ENCODE measurements around the gene STK11. TPM values are rescaled to one million over a fixed set of nuclear protein-coding genes. Genes with fewer than 3 reads are reported as not detected.

Gene STK11
- polyA plus RNA-seq, 2 of the 4 experiments (the other 2 are of a cell fraction): 16.2 to 33.6 TPM

DNA sequence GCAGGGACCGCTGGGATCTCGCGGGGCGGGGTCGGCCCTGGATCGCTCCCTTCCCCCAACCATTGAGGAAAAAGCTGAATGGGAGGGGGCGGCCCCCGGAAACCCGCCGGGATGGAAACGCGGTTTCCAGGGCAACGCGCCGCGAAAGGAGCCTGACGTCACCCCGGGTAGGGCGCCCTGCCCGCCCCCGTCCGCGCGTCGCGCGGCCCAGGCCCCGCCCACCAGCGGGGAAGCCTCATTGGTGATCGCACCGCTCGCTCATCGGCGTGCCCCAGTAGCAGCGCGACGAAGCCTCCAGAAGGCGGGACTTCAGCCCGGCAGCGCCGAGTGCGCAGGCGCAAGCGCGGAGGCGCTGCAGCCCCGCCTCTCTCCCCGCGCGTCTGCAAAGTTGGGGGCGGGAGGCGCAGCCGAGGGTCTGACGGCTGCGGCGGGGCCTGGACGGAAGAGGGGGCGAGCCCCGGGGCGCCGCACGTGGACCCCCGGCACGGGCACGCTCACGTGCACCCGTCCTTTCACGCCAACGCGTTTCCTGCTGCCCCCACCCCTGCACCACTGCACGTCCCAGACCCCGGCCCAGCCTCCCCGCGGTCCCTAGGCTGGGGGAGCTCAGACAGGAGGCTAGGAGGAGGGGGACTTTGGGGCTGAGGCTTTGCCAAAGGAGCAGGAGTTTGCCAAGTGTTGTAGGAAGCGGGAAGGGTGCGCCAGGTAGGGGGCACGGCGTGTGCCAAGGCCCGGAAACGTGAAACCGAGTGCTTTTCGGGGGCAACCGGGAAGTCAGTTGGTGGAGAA, 55.4 kb downstream of the STK11 start:
- Histone ChIP-seq H3K4me1 (peaks cover 76% of the 10 kb centered on the region), H3K9me3 (no peaks in the 10 kb centered on the region), H3K4me3 (peak overlapping the region; percentile 73), H3K4me2 (peak overlapping the region; percentile 100), H3K27ac (peak overlapping the region; percentile 98 to 100)
- 2% methylated on average over 28 of the region's 83 CpGs for WGBS (ENCODE audit: missing lambda C conversion rate)
- FAIRE-seq (no peak), ATAC-seq (peak; percentile 32 to 67), DNase-seq (ENCODE audit: low read depth in 1 of 2, low spot score in 1 of 2) (peak; percentile 69 to 95)
- no peak for TF ChIP-seq TFCP2L1 (CRISPR knock-in tag; IDR thresholded peaks at IDR 0.05)
- TF ChIP-seq FOXS1 (CRISPR knock-in tag; IDR thresholded peaks at IDR 0.05): no peak
- no peak; a peak in 2 of 5 replicates for TF ChIP-seq JUN (IDR thresholded peaks at IDR 0.05)
- TF ChIP-seq MYC (IDR thresholded peaks at IDR 0.05; ENCODE audit: borderline replicate concordance, low read length): peak; percentile 66; the same call in 1 of the 2 replicates
- no peak for TF ChIP-seq GATA3 (IDR thresholded peaks at IDR 0.05; ENCODE audit: borderline replicate concordance)
- TF ChIP-seq PBX3 (IDR thresholded peaks at IDR 0.05): peak; percentile 95
- TF ChIP-seq NR3C1 (IDR thresholded peaks at IDR 0.05): no peak
- no peak for TF ChIP-seq RFX5 (IDR thresholded peaks at IDR 0.05)
- TF ChIP-seq BHLHE40 (IDR thresholded peaks at IDR 0.05; ENCODE audit: low read depth, low read length): peak; percentile 55; the same call in 1 of the 2 replicates
- TF ChIP-seq FOSB (CRISPR knock-in tag; IDR thresholded peaks at IDR 0.05): peak; percentile 82
- TF ChIP-seq EHMT2 (IDR thresholded peaks at IDR 0.05; ENCODE audit: low read depth): no peak
- TF ChIP-seq, protein P1, sequence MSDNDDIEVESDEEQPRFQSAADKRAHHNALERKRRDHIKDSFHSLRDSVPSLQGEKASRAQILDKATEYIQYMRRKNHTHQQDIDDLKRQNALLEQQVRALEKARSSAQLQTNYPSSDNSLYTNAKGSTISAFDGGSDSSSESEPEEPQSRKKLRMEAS (IDR thresholded peaks at IDR 0.05): peak; percentile 25; the same call in 1 of the 2 replicates
- TF ChIP-seq SREBF2 (IDR thresholded peaks at IDR 0.05): no peak
- TF ChIP-seq POLR2AphosphoS2 (conservative IDR thresholded peaks at IDR 0.05; ENCODE audit: low read length): peak; percentile 2; the same call in 1 of the 2 replicates
- TF ChIP-seq PHF8 (IDR thresholded peaks at IDR 0.05; ENCODE audit: borderline replicate concordance, low read depth): no peak
- peak; percentile 15; the same call in 1 of the 2 replicates for TF ChIP-seq POLR2A (IDR thresholded peaks at IDR 0.05; ENCODE audit: low read length)
- TF ChIP-seq HEYL (CRISPR knock-in tag; IDR thresholded peaks at IDR 0.05): no peak
- no peak for TF ChIP-seq FOSL2 (IDR thresholded peaks at IDR 0.05)
- TF ChIP-seq FOSL2 (CRISPR knock-in tag; IDR thresholded peaks at IDR 0.05): no peak
- no peak for TF ChIP-seq RARB (CRISPR knock-in tag; IDR thresholded peaks at IDR 0.05)
- TF ChIP-seq, protein P2, sequence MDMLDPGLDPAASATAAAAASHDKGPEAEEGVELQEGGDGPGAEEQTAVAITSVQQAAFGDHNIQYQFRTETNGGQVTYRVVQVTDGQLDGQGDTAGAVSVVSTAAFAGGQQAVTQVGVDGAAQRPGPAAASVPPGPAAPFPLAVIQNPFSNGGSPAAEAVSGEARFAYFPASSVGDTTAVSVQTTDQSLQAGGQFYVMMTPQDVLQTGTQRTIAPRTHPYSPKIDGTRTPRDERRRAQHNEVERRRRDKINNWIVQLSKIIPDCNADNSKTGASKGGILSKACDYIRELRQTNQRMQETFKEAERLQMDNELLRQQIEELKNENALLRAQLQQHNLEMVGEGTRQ (IDR thresholded peaks at IDR 0.05): no peak
- ChIA-PET POLR2A (interaction anchor here (0.8 to 2.0 kb wide), 3 partner anchors 8 to 17 kb away, joined by 3 to 14 read pairs (median 10); partner anchors contain the start of gene CIRBP), CTCF (interaction anchor here (0.6 to 18.7 kb wide), 3 partner anchors 9 to 68 kb away, joined by 3 to 500 read pairs (median 6); partner anchors contain the start of gene ATP5F1D)

- H3K9me3 ChIP-seq: no peaks in the 10 kb centered on the region
- no peak for FAIRE-seq
- TF ChIP-seq POLR2A (IDR thresholded peaks at IDR 0.05; ENCODE audit: low read length): no peak
- TF ChIP-seq, protein P1 (IDR thresholded peaks at IDR 0.05): 0 out of 2 replicates have a peak, but pooled peaks have one; percentile 24
- DNase-seq (ENCODE audit: low read depth in 1 of 2, low spot score in 1 of 2): peak in 1 of 2 experiments; percentile 53
- WGBS (ENCODE audit: missing lambda C conversion rate): 8% methylated on average over 14 of the region's 14 CpGs
- ChIA-PET CTCF (interaction anchor here (1.5 to 18.7 kb wide), 2 partner anchors 10 to 18 kb away, joined by 6 to 500 read pairs; partner anchors contain the start of gene ATP5F1D), POLR2A (interaction anchor here (1.5 to 2.0 kb wide), 2 partner anchors 8 kb away, joined by 10 to 14 read pairs; partner anchors contain the start of gene CIRBP)
- H3K27ac ChIP-seq: peak overlapping the region; percentile 98 to 100
- H3K4me1 ChIP-seq: peaks cover 74% of the 10 kb centered on the region
- H3K4me3 ChIP-seq: peak overlapping the region; percentile 73
- ATAC-seq: no peak
- peak overlapping the region; percentile 91 for H3K4me2 ChIP-seq
Measured at GRCh38 chr19:1261538-1261797, 55.9 kb downstream of the STK11 start.
